ENCODE data around the gene CHAC1.

DNA sequence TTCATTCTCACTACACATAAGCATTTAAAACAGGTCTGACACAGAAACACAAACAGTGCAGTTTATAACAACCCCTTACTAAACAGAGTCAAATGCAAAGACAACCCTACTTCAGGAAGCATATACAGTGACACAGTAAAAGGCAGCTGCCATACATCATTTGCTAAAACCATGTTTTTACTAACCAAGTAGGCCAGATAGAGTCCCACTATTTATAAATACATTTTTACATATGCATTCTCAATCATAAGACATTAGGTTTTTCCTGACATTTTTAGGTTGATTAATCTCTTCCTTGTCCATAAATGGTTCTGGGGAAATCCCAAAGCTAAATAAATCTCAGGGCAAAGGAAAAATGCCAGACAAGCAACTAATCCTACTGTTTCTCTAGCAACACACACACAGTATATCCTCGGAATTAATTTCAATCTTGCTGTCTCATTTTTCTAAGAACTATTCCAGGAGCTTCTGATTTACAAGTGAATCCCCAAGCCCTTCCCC is 39.0 kb downstream of the CHAC1 start:
- TF ChIP-seq, protein P1, sequence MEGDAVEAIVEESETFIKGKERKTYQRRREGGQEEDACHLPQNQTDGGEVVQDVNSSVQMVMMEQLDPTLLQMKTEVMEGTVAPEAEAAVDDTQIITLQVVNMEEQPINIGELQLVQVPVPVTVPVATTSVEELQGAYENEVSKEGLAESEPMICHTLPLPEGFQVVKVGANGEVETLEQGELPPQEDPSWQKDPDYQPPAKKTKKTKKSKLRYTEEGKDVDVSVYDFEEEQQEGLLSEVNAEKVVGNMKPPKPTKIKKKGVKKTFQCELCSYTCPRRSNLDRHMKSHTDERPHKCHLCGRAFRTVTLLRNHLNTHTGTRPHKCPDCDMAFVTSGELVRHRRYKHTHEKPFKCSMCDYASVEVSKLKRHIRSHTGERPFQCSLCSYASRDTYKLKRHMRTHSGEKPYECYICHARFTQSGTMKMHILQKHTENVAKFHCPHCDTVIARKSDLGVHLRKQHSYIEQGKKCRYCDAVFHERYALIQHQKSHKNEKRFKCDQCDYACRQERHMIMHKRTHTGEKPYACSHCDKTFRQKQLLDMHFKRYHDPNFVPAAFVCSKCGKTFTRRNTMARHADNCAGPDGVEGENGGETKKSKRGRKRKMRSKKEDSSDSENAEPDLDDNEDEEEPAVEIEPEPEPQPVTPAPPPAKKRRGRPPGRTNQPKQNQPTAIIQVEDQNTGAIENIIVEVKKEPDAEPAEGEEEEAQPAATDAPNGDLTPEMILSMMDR (CRISPR knock-in tag; IDR thresholded peaks at IDR 0.05): no peak
- TF ChIP-seq PLRG1 (conservative IDR thresholded peaks at IDR 0.05) (no peak), TARDBP (CRISPR knock-in tag; IDR thresholded peaks at IDR 0.05) (no peak), ATRX (CRISPR knock-in tag; IDR thresholded peaks at IDR 0.05; ENCODE audit: borderline replicate concordance) (no peak), POLR2AphosphoS5 (IDR thresholded peaks at IDR 0.05; ENCODE audit: low read depth, low read length) (no peak), BRCA1 (CRISPR knock-in tag; IDR thresholded peaks at IDR 0.05) (no peak), ZNF644 (CRISPR knock-in tag; IDR thresholded peaks at IDR 0.05; ENCODE audit: low read depth) (no peak), ZSCAN12 (CRISPR knock-in tag; IDR thresholded peaks at IDR 0.05) (no peak)
- TF ChIP-seq, protein P2, sequence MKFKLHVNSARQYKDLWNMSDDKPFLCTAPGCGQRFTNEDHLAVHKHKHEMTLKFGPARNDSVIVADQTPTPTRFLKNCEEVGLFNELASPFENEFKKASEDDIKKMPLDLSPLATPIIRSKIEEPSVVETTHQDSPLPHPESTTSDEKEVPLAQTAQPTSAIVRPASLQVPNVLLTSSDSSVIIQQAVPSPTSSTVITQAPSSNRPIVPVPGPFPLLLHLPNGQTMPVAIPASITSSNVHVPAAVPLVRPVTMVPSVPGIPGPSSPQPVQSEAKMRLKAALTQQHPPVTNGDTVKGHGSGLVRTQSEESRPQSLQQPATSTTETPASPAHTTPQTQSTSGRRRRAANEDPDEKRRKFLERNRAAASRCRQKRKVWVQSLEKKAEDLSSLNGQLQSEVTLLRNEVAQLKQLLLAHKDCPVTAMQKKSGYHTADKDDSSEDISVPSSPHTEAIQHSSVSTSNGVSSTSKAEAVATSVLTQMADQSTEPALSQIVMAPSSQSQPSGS (CRISPR knock-in tag; IDR thresholded peaks at IDR 0.05): no peak
- TF ChIP-seq, protein P3, sequence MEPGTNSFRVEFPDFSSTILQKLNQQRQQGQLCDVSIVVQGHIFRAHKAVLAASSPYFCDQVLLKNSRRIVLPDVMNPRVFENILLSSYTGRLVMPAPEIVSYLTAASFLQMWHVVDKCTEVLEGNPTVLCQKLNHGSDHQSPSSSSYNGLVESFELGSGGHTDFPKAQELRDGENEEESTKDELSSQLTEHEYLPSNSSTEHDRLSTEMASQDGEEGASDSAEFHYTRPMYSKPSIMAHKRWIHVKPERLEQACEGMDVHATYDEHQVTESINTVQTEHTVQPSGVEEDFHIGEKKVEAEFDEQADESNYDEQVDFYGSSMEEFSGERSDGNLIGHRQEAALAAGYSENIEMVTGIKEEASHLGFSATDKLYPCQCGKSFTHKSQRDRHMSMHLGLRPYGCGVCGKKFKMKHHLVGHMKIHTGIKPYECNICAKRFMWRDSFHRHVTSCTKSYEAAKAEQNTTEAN (CRISPR knock-in tag; conservative IDR thresholded peaks at IDR 0.05): no peak
- TF ChIP-seq, protein P4, sequence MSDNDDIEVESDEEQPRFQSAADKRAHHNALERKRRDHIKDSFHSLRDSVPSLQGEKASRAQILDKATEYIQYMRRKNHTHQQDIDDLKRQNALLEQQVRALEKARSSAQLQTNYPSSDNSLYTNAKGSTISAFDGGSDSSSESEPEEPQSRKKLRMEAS (IDR thresholded peaks at IDR 0.05): no peak
